Measurements from ENCODE around the gene DLK1.

- TF ChIP-seq EZH2 (IDR thresholded peaks at IDR 0.05; ENCODE audit: insufficient read depth, poor library complexity, severe bottlenecking) (no peak), EZH2phosphoT487 (IDR thresholded peaks at IDR 0.05; ENCODE audit: insufficient read depth, low read depth) (no peak)
Observed at GRCh38 chr14:100719976-100720520, 6.6 kb upstream of the DLK1 start.

Measured in GM23248 (cell line).